Astrocyte of the cerebellum (primary cell): Measurements from ENCODE around the gene RAB22A.

Source experiments
- DNase-seq: peaks from one replicate; pipeline ENCODE4 v3.0.0-alpha.2; 2011; ENCODE audit warnings: low read depth
- H3K4me3 ChIP-seq: 2 replicates; pipeline ENCODE4 v1.5.1; 2011; ENCODE audit warnings: mild to moderate bottlenecking, low read depth, low read length, moderate library complexity
- CTCF ChIP-seq: IDR thresholded peaks from 2 replicates; pipeline ENCODE4 v1.5.1; 2012; ENCODE audit warnings: low read length, low read depth, moderate library complexity, mild to moderate bottlenecking; ENCODE audit errors: missing control alignments
- in situ Hi-C: cut with HindIII; loops from 2 replicates; pipeline ENCODE4 v1.10.0; 2017; ENCODE audit warnings: low sequenced_read_pairs

RAB22A gene

GRCh38 chr20:58309591-58310290 lies at the start of gene RAB22A:
TSS of gene RAB22A (plus strand) at chr20:58309715. CDS start at chr20:58309977, 262 bp downstream.
- in situ Hi-C loops = no loop called here
- peak; percentile 37 for DNase-seq
- peak within 1 kb of the TSS; percentile 92 for H3K4me3 ChIP-seq
- no peak for TF ChIP-seq CTCF

- DNase-seq = no peak
- in situ Hi-C loops = no loop called here
- no peak for TF ChIP-seq CTCF
- H3K4me3 ChIP-seq = no peak overlapping the region
Observed at GRCh38 chr20:58260006-58260405, 49.5 kb upstream of the RAB22A start.

- in situ Hi-C loops = no loop called here
Observed at GRCh38 chr20:58261660-58262059, 47.9 kb upstream of the RAB22A start.

GRCh38 chr20:58264271-58264670 lies 45.2 kb upstream of the RAB22A start:
- TF ChIP-seq CTCF = no peak
- in situ Hi-C loops = no loop called here
- no peak for DNase-seq
- H3K4me3 ChIP-seq = no peak overlapping the region

More at GRCh38 chr20:58261660-58262059, 47.9 kb upstream of the RAB22A start:
- no peak for DNase-seq
- H3K4me3 ChIP-seq = no peak overlapping the region
- no peak for TF ChIP-seq CTCF

- in situ Hi-C loops = no loop called here
- no peak overlapping the region for H3K4me3 ChIP-seq
- no peak for DNase-seq
- no peak for TF ChIP-seq CTCF
Observed at GRCh38 chr20:58267389-58268215, 41.9 kb upstream of the RAB22A start.

- DNase-seq = no peak
- TF ChIP-seq CTCF = no peak
- in situ Hi-C loops = no loop called here
- H3K4me3 ChIP-seq = no peak overlapping the region
Observed at GRCh38 chr20:58268421-58268821, 41.1 kb upstream of the RAB22A start.
